ENCODE data around the gene HOXA5. TPM values are rescaled to one million over a fixed set of nuclear protein-coding genes. Genes with fewer than 3 reads are reported as not detected.

The HOXA5 gene
- total RNA-seq, 1 donor from 2014 or later: 4.2 TPM

- Histone ChIP-seq H3K4me3 (ENCODE audit: low read length in 3 of 3) (peak overlapping the region; percentile 90 to 93 (median 92)), H3K36me3 (ENCODE audit: control insufficient read depth in 3 of 3, insufficient read depth in 3 of 3, low read length in 3 of 3) (peaks cover 0 to 6% (median 0%) of the 10 kb centered on the region in 3 donors), H3K27me3 (ENCODE audit: control insufficient read depth in 3 of 3, insufficient read depth in 3 of 3, low read length in 3 of 3) (peaks cover 0 to 3% (median 3%) of the 10 kb centered on the region in 3 donors), H3K27ac (ENCODE audit: low read depth, low read length) (peak overlapping the region; percentile 92), H3K9ac (ENCODE audit: low read depth in 1 of 3, low read length in 3 of 3) (peak overlapping the region; percentile 67 to 97 (median 89)), H3K9me3 (ENCODE audit: control insufficient read depth in 3 of 3, low read length in 3 of 3) (no peaks in the 10 kb centered on the region), H3K4me1 (ENCODE audit: control insufficient read depth in 3 of 3, insufficient read depth in 3 of 3, low read length in 3 of 3) (peaks cover 35 to 65% (median 47%) of the 10 kb centered on the region in 3 donors)
These were observed 21.0 kb upstream of the HOXA5 start for GRCh38 chr7:27164367-27165088.

GRCh38 chr7:27164045-27164366 is 20.5 kb upstream of the HOXA5 start:
- peak overlapping the region; percentile 67 to 97 (median 89) for H3K9ac ChIP-seq (ENCODE audit: low read depth in 1 of 3, low read length in 3 of 3)
- peaks cover 0 to 3% (median 3%) of the 10 kb centered on the region in 3 donors for H3K27me3 ChIP-seq (ENCODE audit: control insufficient read depth in 3 of 3, insufficient read depth in 3 of 3, low read length in 3 of 3)
- H3K36me3 ChIP-seq (ENCODE audit: control insufficient read depth in 3 of 3, insufficient read depth in 3 of 3, low read length in 3 of 3): peaks cover 0 to 6% (median 0%) of the 10 kb centered on the region in 3 donors
- H3K4me1 ChIP-seq (ENCODE audit: control insufficient read depth in 3 of 3, insufficient read depth in 3 of 3, low read length in 3 of 3): peaks cover 35 to 61% (median 46%) of the 10 kb centered on the region in 3 donors
- peak overlapping the region; percentile 90 to 93 (median 92) for H3K4me3 ChIP-seq (ENCODE audit: low read length in 3 of 3)
- H3K27ac ChIP-seq (ENCODE audit: low read depth, low read length): peak overlapping the region; percentile 92
- H3K9me3 ChIP-seq (ENCODE audit: control insufficient read depth in 3 of 3, low read length in 3 of 3): no peaks in the 10 kb centered on the region

- peak overlapping the region; percentile 92 for H3K27ac ChIP-seq (ENCODE audit: low read depth, low read length)
- peaks cover 33 to 55% (median 44%) of the 10 kb centered on the region in 3 donors for H3K4me1 ChIP-seq (ENCODE audit: control insufficient read depth in 3 of 3, insufficient read depth in 3 of 3, low read length in 3 of 3)
- H3K4me3 ChIP-seq (ENCODE audit: low read length in 3 of 3): peak overlapping the region; percentile 90 to 93 (median 92)
- H3K36me3 ChIP-seq (ENCODE audit: control insufficient read depth in 3 of 3, insufficient read depth in 3 of 3, low read length in 3 of 3): peaks cover 0 to 6% (median 0%) of the 10 kb centered on the region in 3 donors
- H3K9ac ChIP-seq (ENCODE audit: low read depth in 1 of 3, low read length in 3 of 3): peak overlapping the region; percentile 67 to 97 (median 89)
- peaks cover 0 to 3% (median 3%) of the 10 kb centered on the region in 3 donors for H3K27me3 ChIP-seq (ENCODE audit: control insufficient read depth in 3 of 3, insufficient read depth in 3 of 3, low read length in 3 of 3)
- H3K9me3 ChIP-seq (ENCODE audit: control insufficient read depth in 3 of 3, low read length in 3 of 3): no peaks in the 10 kb centered on the region
These were observed 20.0 kb upstream of the HOXA5 start for GRCh38 chr7:27163288-27164044.

GRCh38 chr7:27162561-27163287 is 19.2 kb upstream of the HOXA5 start:
- peaks cover 25 to 48% (median 40%) of the 10 kb centered on the region in 3 donors for H3K4me1 ChIP-seq (ENCODE audit: control insufficient read depth in 3 of 3, insufficient read depth in 3 of 3, low read length in 3 of 3)
- peak overlapping the region in 1 of 3 donors; percentile 97 for H3K9ac ChIP-seq (ENCODE audit: low read depth in 1 of 3, low read length in 3 of 3)
- H3K27me3 ChIP-seq (ENCODE audit: control insufficient read depth in 3 of 3, insufficient read depth in 3 of 3, low read length in 3 of 3): no peaks in the 10 kb centered on the region
- peak overlapping the region in 2 of 3 donors; percentile 42 to 90 for H3K4me3 ChIP-seq (ENCODE audit: low read length in 3 of 3)
- no peak overlapping the region for H3K27ac ChIP-seq (ENCODE audit: low read depth, low read length)
- peaks cover 0 to 6% (median 0%) of the 10 kb centered on the region in 3 donors for H3K36me3 ChIP-seq (ENCODE audit: control insufficient read depth in 3 of 3, insufficient read depth in 3 of 3, low read length in 3 of 3)
- H3K9me3 ChIP-seq (ENCODE audit: control insufficient read depth in 3 of 3, low read length in 3 of 3): no peaks in the 10 kb centered on the region

GRCh38 chr7:27161721-27162560 is 18.5 kb upstream of the HOXA5 start:
- H3K36me3 ChIP-seq (ENCODE audit: control insufficient read depth in 3 of 3, insufficient read depth in 3 of 3, low read length in 3 of 3): peaks cover 0 to 6% (median 0%) of the 10 kb centered on the region in 3 donors
- peak overlapping the region in 1 of 3 donors; percentile 54 for H3K9ac ChIP-seq (ENCODE audit: low read depth in 1 of 3, low read length in 3 of 3)
- H3K27me3 ChIP-seq (ENCODE audit: control insufficient read depth in 3 of 3, insufficient read depth in 3 of 3, low read length in 3 of 3): no peaks in the 10 kb centered on the region
- no peaks in the 10 kb centered on the region for H3K9me3 ChIP-seq (ENCODE audit: control insufficient read depth in 3 of 3, low read length in 3 of 3)
- no peak overlapping the region for H3K4me3 ChIP-seq (ENCODE audit: low read length in 3 of 3)
- peaks cover 29 to 42% (median 40%) of the 10 kb centered on the region in 3 donors for H3K4me1 ChIP-seq (ENCODE audit: control insufficient read depth in 3 of 3, insufficient read depth in 3 of 3, low read length in 3 of 3)
- no peak overlapping the region for H3K27ac ChIP-seq (ENCODE audit: low read depth, low read length)

GRCh38 chr7:27161214-27161720 is 17.8 kb upstream of the HOXA5 start:
- Histone ChIP-seq H3K36me3 (ENCODE audit: control insufficient read depth in 3 of 3, insufficient read depth in 3 of 3, low read length in 3 of 3) (peaks cover 0 to 6% (median 0%) of the 10 kb centered on the region in 3 donors), H3K9me3 (ENCODE audit: control insufficient read depth in 3 of 3, low read length in 3 of 3) (no peaks in the 10 kb centered on the region), H3K4me3 (ENCODE audit: low read length in 3 of 3) (peak overlapping the region; percentile 70 to 84 (median 81)), H3K27ac (ENCODE audit: low read depth, low read length) (peak overlapping the region; percentile 79), H3K27me3 (ENCODE audit: control insufficient read depth in 3 of 3, insufficient read depth in 3 of 3, low read length in 3 of 3) (no peaks in the 10 kb centered on the region), H3K4me1 (ENCODE audit: control insufficient read depth in 3 of 3, insufficient read depth in 3 of 3, low read length in 3 of 3) (peaks cover 24 to 38% (median 36%) of the 10 kb centered on the region in 3 donors), H3K9ac (ENCODE audit: low read depth in 1 of 3, low read length in 3 of 3) (peak overlapping the region; percentile 63 to 88 (median 74))

GRCh38 chr7:27160546-27161213 is 17.2 kb upstream of the HOXA5 start:
- H3K27me3 ChIP-seq (ENCODE audit: control insufficient read depth in 3 of 3, insufficient read depth in 3 of 3, low read length in 3 of 3): no peaks in the 10 kb centered on the region
- H3K36me3 ChIP-seq (ENCODE audit: control insufficient read depth in 3 of 3, insufficient read depth in 3 of 3, low read length in 3 of 3): peaks cover 0 to 6% (median 0%) of the 10 kb centered on the region in 3 donors
- H3K4me1 ChIP-seq (ENCODE audit: control insufficient read depth in 3 of 3, insufficient read depth in 3 of 3, low read length in 3 of 3): peaks cover 25 to 35% (median 33%) of the 10 kb centered on the region in 3 donors
- peak overlapping the region; percentile 70 to 84 (median 81) for H3K4me3 ChIP-seq (ENCODE audit: low read length in 3 of 3)
- no peaks in the 10 kb centered on the region for H3K9me3 ChIP-seq (ENCODE audit: control insufficient read depth in 3 of 3, low read length in 3 of 3)
- peak overlapping the region; percentile 79 for H3K27ac ChIP-seq (ENCODE audit: low read depth, low read length)
- H3K9ac ChIP-seq (ENCODE audit: low read depth in 1 of 3, low read length in 3 of 3): peak overlapping the region; percentile 74 to 88 (median 76)

- Histone ChIP-seq H3K27ac (ENCODE audit: low read depth, low read length) (peak overlapping the region; percentile 79), H3K4me1 (ENCODE audit: control insufficient read depth in 3 of 3, insufficient read depth in 3 of 3, low read length in 3 of 3) (peaks cover 30 to 40% (median 38%) of the 10 kb centered on the region in 3 donors), H3K9me3 (ENCODE audit: control insufficient read depth in 3 of 3, low read length in 3 of 3) (no peaks in the 10 kb centered on the region), H3K9ac (ENCODE audit: low read depth in 1 of 3, low read length in 3 of 3) (peak overlapping the region; percentile 74 to 88 (median 76)), H3K27me3 (ENCODE audit: control insufficient read depth in 3 of 3, insufficient read depth in 3 of 3, low read length in 3 of 3) (no peaks in the 10 kb centered on the region), H3K36me3 (ENCODE audit: control insufficient read depth in 3 of 3, insufficient read depth in 3 of 3, low read length in 3 of 3) (peaks cover 0 to 6% (median 0%) of the 10 kb centered on the region in 3 donors), H3K4me3 (ENCODE audit: low read length in 3 of 3) (peak overlapping the region; percentile 70 to 84 (median 81))
These were observed 16.7 kb upstream of the HOXA5 start for GRCh38 chr7:27160145-27160545.

Data from skeletal muscle tissue (tissue), 4 donors.